SU-DHL-6 (cell line): Measurements from ENCODE around the gene FMNL1.

Experiments used
- H2AFZ ChIP-seq: fragments of 200-600 bp; sonication (generic); 2 replicates; pipeline ENCODE4 v1.6.1; 2014; ENCODE audit warnings: low read depth, mild to moderate bottlenecking, moderate library complexity, mixed read lengths, antibody characterized with exemption, low read length; ENCODE audit not compliant: severe bottlenecking
- H3F3A ChIP-seq: fragments of 200-600 bp; shearing (Covaris generic); 2 replicates; pipeline ENCODE4 v1.6.0; 2016; ENCODE audit warnings: antibody characterized with exemption, mild to moderate bottlenecking; ENCODE audit not compliant: insufficient read depth
- H3K27ac ChIP-seq: fragments of 200-600 bp; sonication (generic); 2 replicates; pipeline ENCODE4 v1.5.1; 2016; ENCODE audit warnings: low read depth, mild to moderate bottlenecking, low read length, moderate library complexity, mixed read lengths
- H3K27me3 ChIP-seq: fragments of 200-600 bp; sonication (generic), shearing (Covaris generic); 2 replicates; pipeline ENCODE4 v1.6.0; 2014; ENCODE audit warnings: mild to moderate bottlenecking, low read length
- H3K36me3 ChIP-seq: fragments of 200-600 bp; sonication (generic); 2 replicates; pipeline ENCODE4 v1.6.1; 2014; ENCODE audit warnings: mild to moderate bottlenecking, low read length, mixed read lengths
- H3K4me2 ChIP-seq: fragments of 300-600, 200-600 bp; shearing (Covaris generic), sonication (generic); 2 replicates; pipeline ENCODE4 v1.6.0; 2014; ENCODE audit warnings: low read length, low read depth, mild to moderate bottlenecking; ENCODE audit not compliant: poor library complexity, severe bottlenecking
- H3K4me3 ChIP-seq: fragments of 200-600 bp; sonication (generic); 2 replicates; pipeline ENCODE4 v1.5.1; 2014; ENCODE audit warnings: antibody characterized with exemption, low read length, mild to moderate bottlenecking, mixed read lengths; ENCODE audit not compliant: insufficient read depth, poor library complexity, severe bottlenecking
- H3K79me2 ChIP-seq: fragments of 200-600 bp; sonication (generic); 2 replicates; pipeline ENCODE4 v1.6.1; 2014; ENCODE audit warnings: mild to moderate bottlenecking, low read length, moderate library complexity; ENCODE audit not compliant: insufficient read depth
- H3K9ac ChIP-seq: fragments of 200-600 bp; sonication (generic); 2 replicates; pipeline ENCODE4 v1.7.0; 2014; ENCODE audit warnings: mild to moderate bottlenecking, low read length
- H3K9me2 ChIP-seq: fragments of 200-600 bp; sonication (generic); replicated peaks from 2 replicates; pipeline ENCODE4 v1.6.1; 2014; ENCODE audit warnings: low read length; ENCODE audit not compliant: insufficient read depth
- H3K9me3 ChIP-seq: fragments of 200-600 bp; sonication (generic); 2 replicates; pipeline ENCODE4 v1.6.1; 2014; ENCODE audit warnings: low read length, mixed read lengths; ENCODE audit not compliant: insufficient read depth
- H4K20me1 ChIP-seq: fragments of 200-600 bp; sonication (generic); 2 replicates; pipeline ENCODE4 v1.6.1; 2014; ENCODE audit warnings: low read depth, mild to moderate bottlenecking, antibody characterized with exemption, low read length, moderate library complexity, mixed read lengths
- EZH2phosphoT487 ChIP-seq: fragments of 200-600 bp; sonication (generic), shearing (Covaris generic); conservative IDR thresholded peaks from 2 replicates; pipeline ENCODE4 v1.6.1; 2018; ENCODE audit warnings: mild to moderate bottlenecking, antibody characterized with exemption, low read length, moderate library complexity, mixed read lengths
- TF ChIP-seq, protein P1 (sequence below): fragments of 200-600 bp; sonication (generic); IDR thresholded peaks from one replicate; pipeline ENCODE4 v1.5.1; 2017; ENCODE audit warnings: antibody characterized with exemption, mild to moderate bottlenecking, low read length, moderate library complexity; ENCODE audit not compliant: insufficient read depth, poor library complexity, severe bottlenecking

The FMNL1 gene

DNA sequence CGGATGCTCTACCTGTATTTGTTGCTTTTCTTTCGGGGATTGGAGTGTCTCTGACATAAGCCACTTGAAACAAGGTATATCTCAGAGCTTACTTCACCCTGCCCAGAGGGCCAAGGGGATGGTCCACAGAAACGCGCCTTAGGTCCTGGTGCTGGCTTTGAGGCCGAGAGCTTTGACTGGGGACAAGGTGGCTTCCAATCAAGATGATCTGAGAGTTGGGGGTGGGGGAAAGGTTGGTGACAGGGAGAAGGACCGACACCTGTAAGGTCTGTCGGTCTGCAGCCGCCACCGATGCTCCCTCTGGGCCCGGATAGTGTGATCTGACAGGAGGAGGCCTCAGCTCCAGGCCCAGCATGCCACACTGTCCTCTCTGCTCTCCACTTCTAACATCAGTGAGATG lies 62.0 kb downstream of the FMNL1 start:
- H3K9ac ChIP-seq, result no peak overlapping the region
- H3K36me3 ChIP-seq, result no peaks in the 10 kb centered on the region
- no peaks in the 10 kb centered on the region for H3K79me2 ChIP-seq
- H3F3A ChIP-seq, result no peaks in the 10 kb centered on the region
- no peaks in the 10 kb centered on the region for H3K9me2 ChIP-seq
- no peaks in the 10 kb centered on the region for H4K20me1 ChIP-seq
- H3K9me3 ChIP-seq, result no peaks in the 10 kb centered on the region
- no peak for TF ChIP-seq EZH2phosphoT487
- TF ChIP-seq, protein P1, sequence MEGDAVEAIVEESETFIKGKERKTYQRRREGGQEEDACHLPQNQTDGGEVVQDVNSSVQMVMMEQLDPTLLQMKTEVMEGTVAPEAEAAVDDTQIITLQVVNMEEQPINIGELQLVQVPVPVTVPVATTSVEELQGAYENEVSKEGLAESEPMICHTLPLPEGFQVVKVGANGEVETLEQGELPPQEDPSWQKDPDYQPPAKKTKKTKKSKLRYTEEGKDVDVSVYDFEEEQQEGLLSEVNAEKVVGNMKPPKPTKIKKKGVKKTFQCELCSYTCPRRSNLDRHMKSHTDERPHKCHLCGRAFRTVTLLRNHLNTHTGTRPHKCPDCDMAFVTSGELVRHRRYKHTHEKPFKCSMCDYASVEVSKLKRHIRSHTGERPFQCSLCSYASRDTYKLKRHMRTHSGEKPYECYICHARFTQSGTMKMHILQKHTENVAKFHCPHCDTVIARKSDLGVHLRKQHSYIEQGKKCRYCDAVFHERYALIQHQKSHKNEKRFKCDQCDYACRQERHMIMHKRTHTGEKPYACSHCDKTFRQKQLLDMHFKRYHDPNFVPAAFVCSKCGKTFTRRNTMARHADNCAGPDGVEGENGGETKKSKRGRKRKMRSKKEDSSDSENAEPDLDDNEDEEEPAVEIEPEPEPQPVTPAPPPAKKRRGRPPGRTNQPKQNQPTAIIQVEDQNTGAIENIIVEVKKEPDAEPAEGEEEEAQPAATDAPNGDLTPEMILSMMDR, result no peak
- H3K4me2 ChIP-seq, result no peak overlapping the region
- H3K4me3 ChIP-seq, result no peak overlapping the region
- no peak overlapping the region for H3K27ac ChIP-seq
- no peaks in the 10 kb centered on the region for H3K27me3 ChIP-seq
- H2AFZ ChIP-seq, result no peak overlapping the region

DNA sequence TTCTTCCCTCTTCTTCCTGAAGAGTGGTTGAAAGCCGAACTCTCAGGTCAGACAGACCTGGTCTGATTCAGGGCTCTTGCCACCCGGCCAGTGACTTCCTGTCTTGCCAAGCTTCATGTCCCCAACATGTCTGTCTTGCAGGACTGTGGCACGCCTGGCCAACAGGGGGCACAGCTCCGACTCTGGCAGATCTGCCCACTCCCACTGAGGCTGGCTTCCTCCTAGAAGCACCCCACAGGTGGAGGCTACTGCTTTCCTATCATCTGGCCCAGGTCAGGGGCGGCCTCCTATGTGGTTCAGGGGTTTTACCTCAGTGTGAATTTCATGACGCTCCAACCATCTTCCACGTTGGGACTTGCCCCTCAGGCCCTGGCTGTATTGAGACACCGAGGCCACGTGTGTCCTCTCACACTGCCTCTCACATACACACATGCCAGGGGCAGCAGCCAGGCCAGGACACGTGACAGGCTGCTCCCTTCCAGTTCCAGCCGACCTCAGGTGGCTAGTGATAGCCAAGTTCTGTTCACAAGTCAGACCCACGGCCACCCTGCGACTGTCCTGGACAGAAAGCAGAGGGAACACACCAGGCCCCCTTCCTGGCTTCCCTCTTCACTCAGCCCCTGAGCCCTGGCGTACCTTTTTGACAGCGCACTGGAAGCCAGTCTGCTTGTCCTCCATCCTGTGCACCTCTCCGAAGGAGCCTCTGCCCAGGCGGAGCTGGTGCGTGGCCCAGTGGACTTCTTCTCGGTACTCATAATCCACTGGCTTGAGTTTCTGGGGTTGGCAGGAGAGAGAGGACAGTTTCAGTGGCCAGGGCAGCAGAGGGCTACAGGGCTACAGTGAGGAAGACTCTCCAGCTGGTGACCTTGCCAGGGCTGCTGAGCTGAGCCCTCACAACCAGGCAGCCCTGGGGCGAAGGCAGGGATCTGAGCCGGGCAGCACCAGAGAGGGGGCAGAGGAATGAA lies 62.8 kb downstream of the FMNL1 start:
- Histone ChIP-seq H2AFZ (no peak overlapping the region), H3K27me3 (no peaks in the 10 kb centered on the region), H3K9me2 (no peaks in the 10 kb centered on the region), H3K36me3 (no peaks in the 10 kb centered on the region), H4K20me1 (no peaks in the 10 kb centered on the region), H3K4me3 (no peak overlapping the region), H3K79me2 (no peaks in the 10 kb centered on the region), H3K27ac (no peak overlapping the region), H3K4me2 (no peak overlapping the region), H3K9me3 (no peaks in the 10 kb centered on the region), H3F3A (no peaks in the 10 kb centered on the region), H3K9ac (no peak overlapping the region)
- TF ChIP-seq EZH2phosphoT487, result no peak
- TF ChIP-seq, protein P1, result no peak

DNA sequence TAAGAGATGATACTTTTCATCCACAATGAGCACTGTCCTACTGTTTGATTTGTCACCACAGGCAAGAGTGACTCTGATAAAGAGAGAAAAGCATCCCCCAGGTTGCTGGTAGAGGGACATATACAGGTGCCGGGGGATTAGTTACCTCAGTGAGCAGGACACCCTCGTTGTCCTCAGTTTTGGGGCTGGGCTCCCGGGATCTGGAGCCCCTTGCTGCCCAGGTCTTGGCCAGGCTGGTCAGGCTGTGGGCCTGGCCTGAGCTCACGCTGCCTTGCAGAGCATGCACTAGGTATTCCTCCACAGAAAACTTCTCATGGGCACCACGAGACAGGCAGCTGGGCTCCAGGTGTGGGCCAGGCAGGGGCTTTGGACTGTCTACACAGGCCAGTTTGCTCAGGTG lies 64.6 kb downstream of the FMNL1 start:
- Histone ChIP-seq H3K27ac (no peak overlapping the region), H3K9me2 (no peaks in the 10 kb centered on the region), H3F3A (no peaks in the 10 kb centered on the region), H3K79me2 (no peaks in the 10 kb centered on the region), H3K9me3 (no peaks in the 10 kb centered on the region), H2AFZ (no peak overlapping the region), H3K36me3 (no peaks in the 10 kb centered on the region), H3K4me2 (no peak overlapping the region), H3K9ac (no peak overlapping the region), H3K4me3 (no peak overlapping the region), H4K20me1 (no peaks in the 10 kb centered on the region), H3K27me3 (no peaks in the 10 kb centered on the region)
- TF ChIP-seq, protein P1, result no peak
- no peak for TF ChIP-seq EZH2phosphoT487
